Ovary (tissue), 9 donors: ENCODE data around the gene ETF1. TPM values are rescaled to one million over a fixed set of nuclear protein-coding genes. Genes with fewer than 3 reads are reported as not detected.
"Not testable (repeated sequence)": the region's sequence is repeated elsewhere in the genome, so short reads cannot be mapped to it uniquely, and the experiment has no call there.

ENCODE experiments used
- DNase-seq, 5 donors: peaks; one replicate each; pipeline ENCODE4 v3.0.0-alpha.2; 2019 to 2020
- H3K27ac ChIP-seq, 2 donors: fragments of 200-600 bp; one replicate each; pipeline versions ENCODE4 v1.5.1 to v1.8.0; 2019 to 2022
- H3K27me3 ChIP-seq: fragments of 200-600 bp; one replicate; pipeline ENCODE4 v1.8.0; 2022
- H3K36me3 ChIP-seq: fragments of 200-600 bp; sonication (generic); one replicate; pipeline ENCODE4 v1.5.1; 2019
- H3K4me1 ChIP-seq: one replicate; pipeline ENCODE4 v1.8.1; 2013; ENCODE audit warnings: mild to moderate bottlenecking, moderate library complexity; ENCODE audit not compliant: insufficient read depth
- H3K4me3 ChIP-seq: fragments of 200-600 bp; sonication (generic); one replicate; pipeline ENCODE4 v1.5.1; 2017
- H3K9me3 ChIP-seq, 2 donors: fragments of 200-600 bp in 1 of 2; sonication (generic) in 1 of 2; one replicate each; pipeline versions ENCODE4 v1.5.1 to v1.8.1; 2013 to 2019; ENCODE audit warnings: mild to moderate bottlenecking in 1 of 2, moderate library complexity in 1 of 2
- EP300 ChIP-seq: sonication (generic); formaldehyde crosslinking; IDR thresholded peaks from one replicate; pipeline ENCODE4 v1.6.1; 2017; ENCODE audit warnings: antibody characterized with exemption
- POLR2A ChIP-seq: fragments of 450-650 bp; IDR thresholded peaks from one replicate; pipeline ENCODE4 v1.6.1; 2017; ENCODE audit warnings: antibody characterized with exemption, mild to moderate bottlenecking, moderate library complexity
- WGBS, 3 donors: extraction: QIAGEN DNeasy Blood & Tissue Kit in 1 of 3; methylation state at CpG; one replicate each; pipeline versions ENCODE4 v1.1.5 to v1.1.7; 2013 to 2017; 5-methylcytosine and 5-hydroxymethylcytosine counted together
- intact Hi-C, 4 donors: fragments of 100-400 bp; cut with DNase I; formaldehyde crosslinking; loops; one replicate each; pipeline versions ENCODE4 v1.11.0 to v1.15.1; 2022 to 2023
- polyA plus RNA-seq, 2 donors: library from polyadenylated mRNA; stranded (reverse); fragments of 200-250 nt in 1 of 2; fragments of 350-450 nt in 1 of 2; fragmentation: Illumina TruSeq in 1 of 2; extraction: RNeasy Lipid Tissue Mini Kit (QIAGEN cat#74804) in 1 of 2; gene quantifications; one replicate each; pipeline ENCODE4 v1.2.3, GENCODE V29; 2013 to 2014
- total RNA-seq, 7 donors: library from RNA; depleted of rRNA in 2 of 7; stranded (reverse); fragments of >200 nt in 2 of 7; fragmentation: NEBNext Ultra II Directional in 3 of 7; extraction: Animal tissue kit (Norgen Biotek cat#: 25700) in 3 of 7; gene quantifications; one replicate each; pipeline versions ENCODE4 v1.1.0 to v1.2.4, GENCODE V29; 2016 to 2023
- TF ChIP-seq, protein P1 (sequence below), 3 donors: fragments of 450-650 bp in 2 of 3; fragments of 200-600 bp in 1 of 3; IDR thresholded peaks; one replicate each; pipeline versions ENCODE4 v1.5.1 to v1.8.0; 2016 to 2022; ENCODE audit warnings: antibody characterized with exemption in 3 of 3, mild to moderate bottlenecking in 1 of 3
- donor health status: DM: no; HTN: no; CAD: no; lungs with moderate emphysema.
- donor health status: DM: no; HTN: no; CAD: no.
- donor health status: Bipolar disorder and iron deficiency.
- donor health status: DM: yes; HTN: yes; CAD: no.
- donor health status: DM: no; HTN: no; CAD: no.
- donor health status: DM: yes; HTN: yes; CAD: no.

The ETF1 gene
- total and polyA plus RNA-seq, 9 donors: 29.3 to 106 (median 68.3) TPM

DNA sequence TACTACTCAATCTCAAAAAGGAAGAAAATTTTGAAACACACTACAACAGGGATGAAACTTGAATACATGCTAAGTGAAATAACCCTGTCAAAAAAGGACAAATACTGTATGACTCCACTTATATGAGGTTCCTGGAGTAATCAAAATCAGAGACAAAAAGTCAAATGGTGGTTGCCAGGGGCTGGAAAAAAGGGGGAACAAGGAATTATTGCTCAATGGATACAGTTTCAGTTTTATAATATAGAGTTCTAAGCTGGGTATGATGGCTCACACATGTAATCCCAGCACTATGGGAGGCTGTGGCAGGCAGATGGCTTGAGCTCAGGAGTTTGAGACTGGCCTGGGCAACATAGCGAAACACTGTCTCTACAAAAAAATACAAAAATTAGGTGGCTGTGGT is 29.0 kb downstream of the ETF1 start:
- DNase-seq: no peak
- H3K9me3 ChIP-seq: no peaks in the 10 kb centered on the region
- WGBS, 3 donors: 96 to 98% (median 97%) methylated on average over 1 of the region's 1 CpG
- no peak overlapping the region for H3K4me3 ChIP-seq
- no peak overlapping the region for H3K27ac ChIP-seq
- no peaks in the 10 kb centered on the region for H3K27me3 ChIP-seq
- intact Hi-C loops: no loop called here
- TF ChIP-seq POLR2A (no peak), EP300 (no peak)
- TF ChIP-seq, protein P1, sequence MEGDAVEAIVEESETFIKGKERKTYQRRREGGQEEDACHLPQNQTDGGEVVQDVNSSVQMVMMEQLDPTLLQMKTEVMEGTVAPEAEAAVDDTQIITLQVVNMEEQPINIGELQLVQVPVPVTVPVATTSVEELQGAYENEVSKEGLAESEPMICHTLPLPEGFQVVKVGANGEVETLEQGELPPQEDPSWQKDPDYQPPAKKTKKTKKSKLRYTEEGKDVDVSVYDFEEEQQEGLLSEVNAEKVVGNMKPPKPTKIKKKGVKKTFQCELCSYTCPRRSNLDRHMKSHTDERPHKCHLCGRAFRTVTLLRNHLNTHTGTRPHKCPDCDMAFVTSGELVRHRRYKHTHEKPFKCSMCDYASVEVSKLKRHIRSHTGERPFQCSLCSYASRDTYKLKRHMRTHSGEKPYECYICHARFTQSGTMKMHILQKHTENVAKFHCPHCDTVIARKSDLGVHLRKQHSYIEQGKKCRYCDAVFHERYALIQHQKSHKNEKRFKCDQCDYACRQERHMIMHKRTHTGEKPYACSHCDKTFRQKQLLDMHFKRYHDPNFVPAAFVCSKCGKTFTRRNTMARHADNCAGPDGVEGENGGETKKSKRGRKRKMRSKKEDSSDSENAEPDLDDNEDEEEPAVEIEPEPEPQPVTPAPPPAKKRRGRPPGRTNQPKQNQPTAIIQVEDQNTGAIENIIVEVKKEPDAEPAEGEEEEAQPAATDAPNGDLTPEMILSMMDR (IDR thresholded peaks at IDR 0.05): no peak
- H3K36me3 ChIP-seq: no peaks in the 10 kb centered on the region
- no peaks in the 10 kb centered on the region for H3K4me1 ChIP-seq

DNA sequence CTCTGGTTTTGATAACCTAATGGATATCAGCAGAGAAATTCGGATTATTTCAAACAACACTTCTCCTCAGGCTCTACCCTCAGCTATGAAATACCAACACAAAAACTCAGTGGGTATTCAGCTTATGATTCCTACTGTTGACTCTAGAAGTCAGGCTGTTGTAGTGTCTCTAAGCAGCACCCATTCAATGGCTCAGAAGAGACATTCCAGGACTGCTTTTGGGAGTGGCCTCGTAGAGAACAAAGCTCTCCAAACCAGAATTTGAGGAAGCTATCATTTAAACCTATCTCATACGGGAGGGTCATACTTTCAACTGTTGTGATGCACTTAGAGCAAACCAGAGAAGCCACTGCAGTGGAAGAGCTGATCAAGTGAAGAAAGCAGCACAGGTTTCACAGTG is 34.1 kb downstream of the ETF1 start:
- no peak overlapping the region for H3K4me3 ChIP-seq
- no peaks in the 10 kb centered on the region for H3K36me3 ChIP-seq
- no peak for DNase-seq
- 64 to 67% (median 66%) methylated on average over 3 of the region's 3 CpGs for WGBS, 3 donors
- no peaks in the 10 kb centered on the region for H3K4me1 ChIP-seq
- no peak overlapping the region for H3K27ac ChIP-seq
- TF ChIP-seq, protein P1 (IDR thresholded peaks at IDR 0.05): no peak
- TF ChIP-seq EP300 (no peak), POLR2A (no peak)
- H3K27me3 ChIP-seq: no peaks in the 10 kb centered on the region
- intact Hi-C loops: no loop called here
- H3K9me3 ChIP-seq: no peaks in the 10 kb centered on the region

DNA sequence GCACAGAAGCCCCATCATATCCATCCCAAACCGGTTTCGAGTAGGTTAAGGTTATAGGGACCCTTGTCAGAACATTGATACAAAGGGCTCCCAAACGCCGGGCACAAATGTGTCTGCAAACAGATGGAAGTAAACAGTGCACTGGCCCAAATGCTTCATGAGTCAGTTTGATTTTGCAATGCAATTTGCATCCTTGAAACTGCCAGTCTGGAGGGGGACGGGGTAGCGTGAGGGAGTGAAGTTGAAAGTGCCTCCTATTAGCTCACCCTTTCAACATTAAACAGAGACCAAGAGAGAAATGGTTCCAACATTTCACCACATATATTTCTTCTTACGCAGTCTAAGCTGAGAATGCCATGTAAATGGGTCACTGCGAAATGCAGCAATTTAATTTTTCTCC is 35.6 kb downstream of the ETF1 start:
- 80 to 89% (median 83%) methylated on average over 8 of the region's 8 CpGs for WGBS, 3 donors
- not testable (repeated sequence) for H3K27ac ChIP-seq, H3K36me3 ChIP-seq

DNA sequence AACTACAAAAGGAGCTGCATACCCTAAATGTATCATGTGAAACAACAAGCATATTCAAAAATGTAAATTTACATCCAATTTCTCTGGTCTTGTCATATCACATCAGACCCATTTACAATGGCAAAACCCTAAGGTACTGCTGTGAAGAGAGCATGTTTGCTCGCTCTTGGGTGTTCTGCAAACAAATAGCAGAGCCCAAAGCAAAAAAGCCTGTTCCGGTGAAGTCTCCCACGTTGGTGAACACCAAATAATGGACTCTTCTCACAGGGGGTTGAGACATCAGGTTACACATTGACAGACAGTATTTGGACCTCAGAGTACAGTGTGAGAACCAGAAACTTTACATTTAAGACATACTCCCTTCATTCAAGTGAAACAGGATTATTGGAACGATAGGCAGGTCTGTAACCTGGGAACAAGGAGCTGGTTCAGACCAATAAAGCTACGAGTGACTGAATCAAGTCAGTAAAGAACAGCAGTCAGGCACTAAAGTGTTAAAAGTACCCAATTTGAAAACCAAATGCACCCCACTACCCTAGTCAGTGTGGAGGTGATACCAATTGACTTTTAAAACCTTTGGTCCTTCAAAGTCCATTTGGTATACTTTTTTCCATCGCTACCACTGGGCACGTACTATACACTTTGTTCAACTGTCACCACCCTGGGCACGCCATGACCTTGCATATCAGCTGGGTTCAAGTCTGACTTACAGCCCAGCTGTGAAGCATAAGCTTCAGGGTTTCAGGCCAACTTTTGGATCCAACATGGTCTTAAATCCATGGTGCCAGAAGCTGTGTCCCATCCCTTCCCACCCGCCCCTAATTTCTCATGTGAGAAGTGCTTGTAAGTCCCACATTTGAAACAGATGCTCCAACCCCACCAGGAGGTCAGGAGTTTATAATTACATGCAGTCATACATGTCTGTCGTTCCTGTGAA is 36.4 kb downstream of the ETF1 start:
- DNase-seq: no peak
- WGBS, 3 donors: 80 to 84% (median 82%) methylated on average over 10 of the region's 10 CpGs
- intact Hi-C loops: no loop called here
- TF ChIP-seq EP300 (no peak), POLR2A (no peak)
- TF ChIP-seq, protein P1 (IDR thresholded peaks at IDR 0.05): no peak
- Histone ChIP-seq H3K4me1 (no peaks in the 10 kb centered on the region), H3K9me3 (no peaks in the 10 kb centered on the region), H3K4me3 (no peak overlapping the region), H3K36me3 (no peaks in the 10 kb centered on the region), H3K27me3 (no peaks in the 10 kb centered on the region), H3K27ac (no peak overlapping the region)

More for the DNA sequence above, 35.6 kb downstream of the ETF1 start:
- H3K4me1 ChIP-seq, H3K27me3 ChIP-seq, H3K9me3 ChIP-seq, H3K4me3 ChIP-seq, DNase-seq, intact Hi-C loops: not testable (repeated sequence)

DNA sequence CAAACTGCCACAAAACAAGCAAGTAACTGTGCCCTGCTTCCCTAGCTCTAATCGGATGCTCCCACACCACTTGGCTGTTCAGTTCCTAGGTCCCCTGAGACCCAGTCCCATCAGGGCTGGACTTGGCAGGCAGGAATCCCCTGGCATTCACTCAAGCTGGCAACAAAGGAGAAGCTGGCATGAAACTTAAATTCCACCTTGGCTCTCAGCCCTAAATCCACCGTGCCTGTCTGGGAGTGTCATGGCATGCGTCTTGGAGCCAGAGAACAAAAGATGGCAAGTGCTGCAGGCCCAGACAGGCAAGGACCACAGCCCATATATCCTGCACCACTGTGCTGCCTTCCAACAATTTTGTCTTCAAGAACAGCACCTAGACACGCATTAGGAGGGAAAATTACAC is 38.2 kb downstream of the ETF1 start:
- TF ChIP-seq POLR2A (no peak), EP300 (no peak)
- TF ChIP-seq, protein P1 (IDR thresholded peaks at IDR 0.05): no peak
- WGBS, 3 donors: 28 to 33% (median 32%) methylated on average over 4 of the region's 4 CpGs
- Histone ChIP-seq H3K36me3 (no peaks in the 10 kb centered on the region), H3K4me3 (no peak overlapping the region), H3K9me3 (no peaks in the 10 kb centered on the region), H3K27me3 (no peaks in the 10 kb centered on the region), H3K27ac (no peak overlapping the region), H3K4me1 (no peaks in the 10 kb centered on the region)
- intact Hi-C loops: loop anchor here in 2 of 4 donors (2.0 to 5.0 kb wide), 2 partner anchors 42 to 56 kb away; no protein-coding TSS in a partner anchor
- no peak for DNase-seq
